NCI-H2081 treated with DMSO at 0.1 percent for 48 hours (cell line): Measurements from ENCODE around the gene PREPL.

ENCODE experiments used
- DNase-seq: peaks from one replicate; lab custom pipeline; 2025; lab: John Stamatoyannopoulos, UW

Gene PREPL

DNA sequence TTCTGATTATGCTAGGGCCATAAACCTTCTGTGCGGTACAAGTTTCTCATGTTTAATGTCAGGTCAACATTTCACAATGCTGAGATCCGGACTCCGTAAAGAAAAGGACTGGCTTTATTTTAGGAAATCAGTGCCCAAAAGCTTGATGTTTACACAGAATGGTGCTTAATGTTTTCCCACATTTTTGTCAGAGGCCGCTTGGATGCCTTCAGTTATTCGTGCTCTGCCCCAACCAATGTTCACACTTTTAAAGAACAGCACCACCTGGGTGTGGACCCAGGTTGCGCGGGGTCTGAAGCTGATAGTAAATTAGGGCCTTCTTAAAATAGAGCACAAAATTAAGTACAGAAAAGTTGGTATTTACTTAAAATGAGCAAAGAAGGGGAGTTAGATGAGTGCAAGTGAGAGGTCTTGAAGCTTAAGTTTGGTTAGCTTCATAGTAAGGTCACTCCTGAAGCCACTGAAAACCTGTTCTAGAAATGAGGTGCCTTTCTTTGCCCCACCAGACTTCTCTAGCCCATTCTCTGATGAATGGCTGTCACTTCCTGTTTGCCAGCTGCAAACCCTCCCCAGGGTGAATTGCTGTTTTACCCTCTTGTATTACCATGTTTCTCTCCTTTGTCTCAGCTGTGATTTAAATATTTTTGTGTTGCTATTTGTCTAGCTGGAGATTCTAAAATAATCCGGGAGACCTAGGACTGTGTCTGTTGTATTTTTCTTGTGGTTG lies 65.5 kb downstream of the PREPL start:
- DNase-seq: no peak

DNA sequence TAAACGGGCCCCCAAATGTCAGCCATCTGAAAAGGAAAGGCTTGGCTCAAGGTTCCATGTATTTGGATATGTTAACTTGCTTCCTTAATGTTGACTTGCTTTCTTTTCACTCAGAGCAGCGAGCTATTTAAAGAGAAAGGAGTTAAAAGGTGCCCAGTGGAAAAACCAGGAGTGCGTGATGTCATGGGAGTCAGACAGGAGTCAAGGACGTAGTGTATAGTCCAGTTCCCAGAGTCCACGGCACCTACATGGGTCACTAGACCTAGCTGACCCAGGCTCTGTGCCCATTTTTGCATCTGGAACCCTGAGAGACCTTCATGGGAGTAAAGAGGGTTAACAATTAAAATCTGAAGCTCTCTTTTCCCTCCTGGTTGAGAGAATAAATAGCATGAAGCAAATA lies 66.2 kb downstream of the PREPL start:
- DNase-seq: no peak

DNA sequence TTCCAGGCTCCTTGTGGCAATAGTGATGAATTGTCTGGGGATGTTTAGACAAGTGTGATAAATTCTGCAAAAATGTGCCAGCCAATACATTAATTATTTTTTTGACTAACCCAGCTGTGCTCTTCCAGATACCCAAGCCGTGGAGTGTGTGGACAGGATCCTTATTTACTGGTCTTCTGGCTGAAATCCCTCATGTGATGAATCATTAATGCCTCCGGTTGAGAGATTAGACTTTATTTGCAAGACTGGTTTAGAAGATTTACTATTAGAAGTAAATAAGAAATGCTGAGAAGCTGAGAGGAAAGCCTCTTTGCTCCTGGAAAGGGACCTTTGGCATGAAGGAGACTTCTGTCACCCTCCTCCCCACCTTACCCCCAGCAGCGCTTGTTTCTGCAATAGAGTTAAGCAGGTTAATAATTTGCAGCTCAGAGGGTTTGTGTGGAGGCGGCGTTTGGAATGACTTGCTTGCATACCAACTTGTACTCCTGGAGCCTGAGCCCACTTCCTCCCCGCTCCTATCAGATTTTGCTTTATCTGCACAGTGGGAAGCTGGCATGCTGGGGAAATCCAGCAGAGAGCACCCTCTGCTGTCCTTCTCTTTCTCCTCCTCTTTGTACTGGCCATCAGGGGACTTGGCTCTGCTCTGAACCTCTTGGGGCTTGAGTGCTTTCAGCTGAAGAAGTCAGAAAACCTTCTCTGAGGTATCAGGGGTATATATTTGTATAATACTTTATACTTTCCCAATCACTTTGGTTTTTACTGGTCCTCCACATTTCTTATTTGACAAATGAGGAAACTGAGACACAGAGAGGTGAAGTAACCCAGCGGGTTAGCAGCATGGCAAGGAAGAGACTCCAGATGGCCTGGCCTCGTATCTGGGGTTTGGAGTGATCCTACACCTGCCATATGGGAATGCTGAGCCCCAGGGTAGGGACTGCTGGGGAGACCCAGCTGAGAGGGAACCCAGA lies 69.7 kb downstream of the PREPL start:
- no peak for DNase-seq

DNA sequence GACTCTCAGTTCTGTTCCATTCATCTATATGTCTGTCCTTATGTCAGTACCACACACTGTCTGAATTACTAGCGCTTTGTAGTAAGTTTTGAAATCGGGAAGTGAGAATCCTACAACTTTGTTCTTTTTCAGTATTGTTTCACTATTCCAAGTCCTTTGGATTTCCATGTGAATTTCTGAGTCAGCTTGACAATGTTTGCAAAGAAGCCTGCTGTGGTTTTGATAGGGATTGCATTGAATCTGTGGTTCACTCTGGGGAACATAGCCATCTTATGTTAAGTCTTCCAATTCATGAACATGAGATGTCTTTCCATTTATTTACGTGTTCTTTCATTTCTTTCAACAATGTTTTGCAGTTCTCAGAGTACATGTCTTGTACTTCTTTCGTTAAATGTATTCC lies 71.0 kb downstream of the PREPL start:
- DNase-seq: no peak

DNA sequence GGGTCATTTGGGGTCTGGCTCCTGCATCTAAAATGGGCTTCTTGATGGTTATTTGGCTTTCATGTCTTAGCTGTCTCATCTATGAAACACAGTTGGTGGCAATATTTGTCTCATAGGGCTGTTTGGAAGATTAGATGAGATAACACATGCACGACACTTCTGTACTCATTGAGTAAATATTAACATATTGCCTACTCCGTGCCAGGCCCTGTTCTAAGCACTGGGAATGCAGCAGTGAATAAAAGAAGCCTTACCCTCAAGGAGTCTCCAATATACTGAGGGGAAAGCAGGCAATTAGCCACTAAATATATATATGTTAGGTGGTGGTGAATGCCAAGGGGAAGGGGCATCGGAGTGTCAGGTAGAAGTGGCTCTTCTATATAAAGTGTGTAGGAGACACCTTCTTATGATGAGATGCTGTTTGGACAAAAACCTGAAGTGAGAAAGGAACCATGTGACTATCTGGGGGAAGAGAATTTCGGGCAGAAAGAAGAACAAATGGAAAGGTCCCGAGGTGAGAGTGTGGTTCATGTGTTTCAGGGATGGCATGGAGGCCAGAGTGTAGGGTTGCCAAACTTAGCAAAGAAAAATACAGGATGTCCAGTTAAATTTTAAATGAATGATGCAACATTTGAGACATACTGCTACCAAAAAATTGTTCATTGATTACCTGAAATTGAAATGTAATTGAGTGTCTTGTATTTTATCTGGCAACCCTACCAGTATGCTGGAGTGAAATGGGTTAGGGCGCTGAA lies 74.2 kb downstream of the PREPL start:
- no peak for DNase-seq

DNA sequence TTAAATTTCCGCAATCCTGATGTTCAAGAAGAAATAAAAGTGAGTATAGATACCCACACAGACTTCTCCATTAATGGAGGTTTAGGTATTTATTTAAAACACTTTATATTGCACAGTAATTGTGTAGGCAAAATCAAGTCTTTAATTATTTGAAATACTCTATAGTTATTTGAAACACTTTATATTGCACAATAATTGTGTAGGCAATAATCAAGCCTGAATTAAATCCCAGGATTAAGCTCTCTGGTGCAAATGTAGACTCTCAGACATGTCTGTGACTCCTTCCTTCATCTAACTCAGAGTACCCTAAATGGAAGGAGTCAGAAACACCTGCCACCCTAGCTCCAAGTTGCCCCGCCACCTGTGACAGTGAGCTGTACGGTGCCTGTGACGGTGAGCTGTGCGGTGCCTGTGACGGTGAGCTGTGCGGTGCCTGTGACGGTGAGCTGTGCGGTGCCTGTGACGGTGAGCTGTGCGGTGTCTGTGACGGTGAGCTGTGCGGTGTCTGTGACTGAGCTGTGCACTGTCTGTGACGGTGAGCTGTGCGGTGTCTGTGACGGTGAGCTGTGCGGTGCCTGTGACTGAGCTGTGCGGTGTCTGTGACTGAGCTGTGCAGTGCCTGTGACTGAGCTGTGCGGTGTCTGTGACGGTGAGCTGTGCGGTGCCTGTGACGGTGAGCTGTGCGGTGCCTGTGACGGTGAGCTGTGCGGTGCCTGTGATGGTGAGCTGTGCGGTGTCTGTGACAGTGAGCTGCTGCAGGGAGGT lies 75.0 kb downstream of the PREPL start:
- DNase-seq: no peak

DNA sequence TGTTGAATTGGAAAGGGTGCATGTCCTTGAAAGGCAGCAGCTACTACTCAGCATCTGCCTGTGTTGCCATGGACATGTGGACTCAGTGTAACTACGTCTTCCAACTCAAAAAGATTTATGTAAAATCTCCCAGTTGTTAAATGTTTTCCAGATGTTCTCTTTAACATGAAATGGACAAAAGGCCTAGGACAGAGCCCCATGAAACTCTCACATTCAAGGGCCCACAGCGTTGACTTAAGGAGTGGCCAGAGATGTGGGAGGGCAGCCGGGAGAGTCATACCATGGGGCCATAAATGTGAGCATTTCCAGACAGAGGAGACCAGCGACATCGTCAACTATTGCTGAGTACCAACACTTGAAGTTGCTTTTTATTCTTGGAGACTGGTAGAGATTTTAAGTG lies 76.1 kb downstream of the PREPL start:
- no peak for DNase-seq

DNA sequence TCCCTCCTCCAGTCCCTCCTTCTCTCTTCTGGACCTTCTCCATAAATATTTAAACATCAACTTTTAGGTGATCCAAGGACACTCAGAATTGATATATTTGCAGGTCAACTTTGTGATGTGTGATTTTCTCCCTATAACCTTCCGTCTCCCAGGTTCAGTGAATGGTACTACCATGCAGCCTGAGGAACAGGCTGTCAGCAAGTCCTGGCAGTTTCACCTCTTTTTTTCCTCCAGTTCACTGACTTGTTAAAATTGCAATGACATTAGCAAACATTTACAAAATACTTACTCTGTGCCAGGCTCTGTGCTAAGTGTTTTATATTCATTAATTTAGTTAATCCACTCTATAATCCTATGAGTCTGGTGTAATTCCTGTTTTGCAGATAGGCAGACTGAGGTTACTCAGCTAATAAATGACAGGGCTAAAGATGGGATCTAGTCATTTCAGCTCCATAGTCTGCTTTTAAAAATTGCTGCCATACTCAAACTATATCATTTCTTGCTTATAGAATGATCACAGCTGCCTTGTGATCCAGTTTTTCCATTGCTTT lies 78.1 kb downstream of the PREPL start:
- DNase-seq: no peak

DNA sequence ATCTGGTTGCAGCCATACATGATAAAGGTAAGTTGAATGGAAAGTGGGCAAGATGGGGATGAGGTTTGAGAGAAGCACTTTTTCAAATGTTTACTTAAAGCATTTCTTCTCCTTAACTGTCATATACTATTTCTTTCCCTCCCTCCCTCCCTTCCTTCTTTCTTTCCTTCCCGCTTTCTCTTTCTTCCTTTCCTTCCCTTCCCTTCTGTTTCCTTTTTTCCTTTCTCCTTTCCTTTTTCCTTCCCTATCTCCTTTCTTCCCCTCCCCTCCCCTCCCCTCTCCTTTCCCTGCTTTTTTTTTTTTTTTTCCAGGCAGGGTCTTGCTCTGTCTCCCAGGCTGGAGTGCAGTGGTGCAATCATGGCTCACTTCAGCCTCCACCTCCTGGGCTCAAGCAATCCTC lies 80.4 kb downstream of the PREPL start:
- no peak for DNase-seq

DNA sequence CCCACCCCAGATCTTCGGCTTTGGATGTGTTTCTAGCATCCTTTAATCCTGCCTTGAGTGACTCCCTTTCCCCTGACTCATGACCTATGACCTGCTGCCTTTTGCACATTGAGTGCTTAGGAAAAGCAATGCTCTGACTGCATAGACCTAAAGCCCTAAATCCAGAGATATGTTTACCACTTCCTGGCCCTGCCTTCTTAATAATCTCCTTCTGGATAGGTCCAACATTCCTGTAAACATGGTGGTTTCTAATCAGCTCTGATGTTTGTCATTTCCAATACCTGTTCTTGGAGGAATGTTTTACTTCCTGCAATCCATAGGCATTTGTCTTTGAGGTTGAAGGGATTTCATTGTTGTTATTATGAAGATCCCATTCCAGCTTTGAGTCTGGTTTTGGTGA lies 83.8 kb downstream of the PREPL start:
- no peak for DNase-seq

DNA sequence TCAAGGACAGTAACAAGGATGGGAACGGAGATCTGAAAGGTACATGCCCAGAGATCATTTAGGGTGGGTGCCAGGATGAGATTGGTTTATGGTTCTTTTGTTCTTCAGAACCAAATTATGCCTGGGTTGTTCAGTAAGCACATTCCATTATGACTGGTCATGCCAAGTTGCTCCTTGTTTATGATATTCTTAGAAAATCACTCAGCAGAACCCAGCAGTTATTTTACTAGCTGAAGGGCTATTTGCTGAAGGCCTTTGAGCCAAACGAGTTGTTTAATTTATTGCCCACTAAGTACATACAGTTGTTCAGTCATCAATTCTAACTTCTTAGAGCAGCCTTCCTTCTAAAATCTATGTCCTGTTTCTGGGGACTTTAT lies 85.4 kb downstream of the PREPL start:
- DNase-seq: no peak

DNA sequence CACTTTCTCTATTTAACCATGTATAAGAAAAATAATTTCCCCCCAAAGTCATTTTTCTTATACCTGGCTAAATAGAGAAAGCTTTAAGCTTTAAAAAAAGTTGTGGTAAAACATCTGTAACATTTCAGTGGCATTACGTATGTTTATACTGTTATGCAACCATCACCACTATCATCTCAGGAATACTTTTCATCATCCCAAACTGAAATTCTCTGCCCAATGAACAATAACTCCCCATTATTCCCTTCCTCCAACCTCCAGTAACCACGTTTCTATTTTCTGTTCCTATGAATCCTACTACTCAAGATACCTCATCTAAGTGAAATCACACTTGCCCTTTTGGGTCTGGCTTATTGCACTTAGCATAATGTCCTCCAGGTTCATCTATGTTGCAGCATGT lies 87.7 kb downstream of the PREPL start:
- DNase-seq: no peak

DNA sequence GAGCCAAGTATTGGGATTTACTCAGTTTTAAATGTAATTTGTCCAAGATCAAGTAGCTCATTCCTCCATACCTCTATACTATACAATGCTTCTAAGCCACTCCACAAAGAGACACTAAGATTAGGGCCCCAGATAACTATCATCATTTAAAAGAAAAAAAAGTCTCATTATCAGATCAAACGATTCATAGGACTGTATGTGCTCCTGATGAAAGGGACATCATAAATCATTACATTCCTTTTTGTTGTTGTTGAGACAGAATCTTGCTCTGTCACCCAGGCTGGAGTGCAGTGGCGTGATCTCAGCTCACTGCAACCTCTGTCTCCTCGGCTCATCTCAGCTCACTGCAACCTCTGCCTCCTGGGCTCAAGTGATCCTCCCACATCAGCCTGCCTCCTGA lies 88.2 kb downstream of the PREPL start:
- DNase-seq: no peak

DNA sequence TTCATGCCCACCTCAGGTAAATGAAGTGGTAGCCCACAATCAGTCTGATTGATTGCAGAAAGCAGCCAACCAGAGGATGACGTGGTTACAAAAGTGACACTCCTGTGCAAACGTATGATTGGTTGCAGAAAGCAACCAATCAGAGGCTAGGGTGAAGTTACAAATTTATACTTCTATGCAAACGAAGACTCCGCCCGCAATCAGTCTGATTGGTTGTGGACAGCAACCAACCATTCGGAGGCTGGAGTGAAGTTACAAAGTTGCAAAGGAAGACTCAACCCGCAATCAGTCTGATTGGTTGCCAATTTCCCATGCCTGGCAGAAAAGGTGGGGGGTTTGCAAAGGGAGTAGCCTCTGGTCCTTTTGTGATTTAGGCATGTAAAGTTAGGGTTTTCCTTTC lies 90.0 kb downstream of the PREPL start:
- DNase-seq: no peak

DNA sequence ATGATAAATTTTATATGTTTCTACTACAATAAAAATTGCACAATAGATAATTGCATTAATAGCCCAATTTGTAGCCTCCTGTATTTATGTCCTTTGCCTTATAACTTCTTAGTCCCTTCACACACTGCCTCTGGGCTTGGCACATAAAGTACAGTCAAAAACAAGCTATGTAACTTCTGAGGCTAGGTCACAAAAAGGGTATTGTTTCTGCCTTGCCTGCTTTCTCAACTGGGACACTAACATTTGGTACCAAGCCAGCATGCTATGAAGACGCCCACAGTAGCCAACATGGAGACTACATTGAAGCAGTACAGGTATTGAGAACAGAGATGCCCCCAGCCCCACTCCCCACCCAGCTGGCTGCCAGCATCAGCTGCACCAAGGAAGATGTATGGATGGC lies 91.5 kb downstream of the PREPL start:
- DNase-seq: no peak

DNA sequence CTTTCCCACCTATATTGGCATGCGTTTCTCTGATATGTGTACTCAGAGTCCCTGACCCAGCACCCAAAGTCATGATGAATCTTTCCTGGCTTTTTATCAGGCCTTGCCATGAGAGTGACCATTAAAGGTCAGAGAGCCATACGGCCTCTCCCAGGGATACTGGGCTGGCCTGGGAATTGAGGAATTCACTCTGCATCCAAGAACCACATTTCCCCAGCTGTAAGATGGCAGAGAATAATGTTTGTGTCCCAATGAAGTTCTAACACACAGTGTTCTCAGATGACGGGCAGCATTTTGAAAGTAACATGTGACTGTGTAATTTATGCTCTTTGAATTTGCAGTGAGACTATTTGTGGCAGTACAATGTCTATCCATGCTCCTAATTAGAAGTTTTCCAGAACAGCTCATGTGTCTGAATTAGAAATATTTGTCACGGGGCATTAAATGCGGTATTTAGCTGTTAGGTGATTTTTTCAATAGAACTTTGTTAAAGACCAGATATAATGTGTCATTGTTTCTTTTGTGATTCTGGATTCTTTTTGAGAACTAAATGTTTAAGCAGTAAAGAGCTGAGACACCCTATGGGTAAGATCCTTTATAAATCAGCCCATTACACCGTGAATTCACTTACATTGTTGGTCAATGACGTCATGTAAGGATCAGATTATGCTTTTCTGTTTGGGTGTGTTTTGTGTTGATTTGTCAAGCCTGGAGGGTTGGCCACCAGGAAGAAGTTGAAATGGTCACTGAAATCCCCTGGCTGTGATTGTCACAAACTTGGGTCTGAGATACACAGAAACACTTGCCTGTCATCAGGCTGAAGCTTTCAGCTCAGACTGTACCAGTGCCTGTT lies 93.3 kb downstream of the PREPL start:
- no peak for DNase-seq
